HL-60/S4 treated with phorbol 12-myristate 13-acetate at 8.2 ng/mL for 4 days and 3 days (cell line): ENCODE data around the gene FAM162A.

ENCODE experiments used
- in situ Hi-C: fragments of 300-500 bp; cut with MboI; formaldehyde crosslinking; loops from 2 replicates; pipeline ENCODE4 v1.15.0; 2022; ENCODE audit warnings: low sequenced_read_pairs

The FAM162A gene

GRCh38 chr3:122387709-122388108 is 3.7 kb downstream of the FAM162A start:
- in situ Hi-C loops, result no loop called here

GRCh38 chr3:122389197-122389596 is 5.2 kb downstream of the FAM162A start:
- in situ Hi-C loops, result no loop called here

DNA sequence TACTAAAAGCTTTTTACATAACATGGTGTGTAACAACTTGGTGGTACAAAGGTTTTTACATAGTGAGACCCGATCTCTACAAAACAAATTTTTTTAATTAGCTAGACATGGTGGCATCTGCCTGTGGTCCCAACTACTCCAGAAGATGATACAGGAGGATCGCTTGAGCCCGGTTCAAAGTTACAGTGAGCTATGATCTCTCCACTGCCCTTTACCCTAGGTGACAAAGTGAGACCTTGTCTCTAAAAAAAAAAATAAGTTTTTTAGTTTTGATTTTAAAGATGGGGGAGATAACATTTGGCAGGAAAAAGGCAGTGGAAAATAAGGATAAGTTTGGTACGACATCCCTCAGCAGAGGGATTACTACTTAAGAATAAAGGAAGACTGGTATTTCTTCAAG is 5.9 kb downstream of the FAM162A start:
- in situ Hi-C loops, result no loop called here

DNA sequence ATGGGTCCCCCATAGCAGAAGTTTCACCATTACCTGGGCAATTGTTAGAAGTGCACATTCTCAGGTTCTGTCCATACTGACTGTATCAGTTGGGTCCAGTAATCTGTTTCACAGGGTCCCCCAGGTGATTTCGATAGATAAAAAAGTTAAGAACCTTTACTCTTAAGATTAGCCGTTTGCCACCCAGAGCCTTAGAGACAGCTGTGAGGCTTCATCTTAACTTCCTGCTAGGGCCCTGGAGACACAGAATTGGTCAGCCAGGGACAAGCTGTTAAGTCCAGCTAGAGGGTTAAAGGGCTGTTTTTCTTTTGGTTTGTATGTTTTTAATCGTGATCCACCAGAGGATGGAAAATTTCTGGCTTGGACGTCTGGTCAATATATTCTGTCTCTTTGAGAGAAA is 6.7 kb downstream of the FAM162A start:
- in situ Hi-C loops, result no loop called here

- in situ Hi-C loops, result no loop called here
Observed at GRCh38 chr3:122391681-122392446, 7.9 kb downstream of the FAM162A start.

- in situ Hi-C loops, result no loop called here
Observed at GRCh38 chr3:122392868-122393844, 9.2 kb downstream of the FAM162A start.

DNA sequence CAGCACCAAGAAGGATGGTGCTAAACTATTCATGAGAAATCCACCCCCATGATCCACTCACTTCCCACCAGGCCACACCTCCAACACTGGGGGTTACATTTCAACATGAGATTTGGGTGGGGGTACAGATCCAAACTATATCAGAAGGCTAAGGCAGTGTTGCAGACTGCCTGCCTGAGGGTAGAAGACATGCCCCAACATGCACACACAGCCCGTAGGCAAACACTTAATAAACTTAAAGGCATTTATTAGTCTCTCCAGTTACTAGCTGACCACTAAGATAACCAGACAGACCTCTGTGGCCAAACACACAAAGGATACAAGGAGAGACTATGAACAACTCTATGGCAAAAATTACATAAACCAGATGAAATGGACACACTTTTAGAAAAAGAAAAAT is 10.2 kb downstream of the FAM162A start:
- in situ Hi-C loops, result no loop called here

GRCh38 chr3:122395582-122395981 is 11.6 kb downstream of the FAM162A start:
- in situ Hi-C loops, result no loop called here

DNA sequence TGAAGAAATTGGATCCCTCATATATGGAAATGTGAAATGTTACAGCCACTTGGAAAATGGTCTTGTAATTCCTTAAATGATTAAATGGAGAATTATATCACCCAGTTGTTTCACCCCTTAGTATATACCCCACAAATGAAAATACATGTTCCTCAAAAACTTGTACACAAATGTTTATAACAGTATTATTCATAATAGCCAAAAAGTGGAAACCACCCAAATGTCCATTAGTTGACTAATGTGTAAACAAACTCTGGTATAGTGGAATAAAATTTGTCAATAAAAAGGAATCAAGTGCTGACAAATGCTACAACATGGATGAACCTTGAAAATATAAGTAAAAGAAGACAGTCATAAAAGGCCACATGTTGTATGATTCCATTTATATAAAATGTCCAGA is 12.5 kb downstream of the FAM162A start:
- in situ Hi-C loops, result no loop called here

GRCh38 chr3:122397201-122397600 is 13.2 kb downstream of the FAM162A start:
- in situ Hi-C loops, result no loop called here

- in situ Hi-C loops, result no loop called here
Observed at GRCh38 chr3:122398920-122399319, 14.9 kb downstream of the FAM162A start.

GRCh38 chr3:122403489-122403888 is 19.5 kb downstream of the FAM162A start:
- in situ Hi-C loops, result no loop called here

DNA sequence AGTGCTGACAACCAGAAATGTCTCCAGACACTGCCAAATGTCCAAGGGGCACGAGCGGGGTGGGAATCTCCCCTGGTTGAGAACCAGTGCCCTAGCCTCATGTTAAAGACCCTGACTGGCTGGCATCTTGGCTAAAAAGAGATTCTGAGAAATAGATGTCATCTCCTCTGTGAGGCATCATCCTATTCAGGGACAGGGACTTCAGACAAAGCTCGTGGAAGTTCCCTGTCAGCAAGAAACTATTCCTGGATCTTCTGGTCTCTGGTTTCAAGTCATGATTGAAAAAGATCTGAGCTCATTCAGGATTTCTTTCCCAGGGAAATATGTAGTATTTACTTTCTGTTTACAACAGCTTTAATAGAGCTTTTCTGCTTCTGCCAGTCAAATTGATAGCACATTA is 21.0 kb downstream of the FAM162A start:
- in situ Hi-C loops, result no loop called here

- in situ Hi-C loops, result no loop called here
Observed at GRCh38 chr3:122406198-122406597, 22.2 kb downstream of the FAM162A start.

- in situ Hi-C loops, result no loop called here
Observed at GRCh38 chr3:122407946-122408345, 24.0 kb downstream of the FAM162A start.

DNA sequence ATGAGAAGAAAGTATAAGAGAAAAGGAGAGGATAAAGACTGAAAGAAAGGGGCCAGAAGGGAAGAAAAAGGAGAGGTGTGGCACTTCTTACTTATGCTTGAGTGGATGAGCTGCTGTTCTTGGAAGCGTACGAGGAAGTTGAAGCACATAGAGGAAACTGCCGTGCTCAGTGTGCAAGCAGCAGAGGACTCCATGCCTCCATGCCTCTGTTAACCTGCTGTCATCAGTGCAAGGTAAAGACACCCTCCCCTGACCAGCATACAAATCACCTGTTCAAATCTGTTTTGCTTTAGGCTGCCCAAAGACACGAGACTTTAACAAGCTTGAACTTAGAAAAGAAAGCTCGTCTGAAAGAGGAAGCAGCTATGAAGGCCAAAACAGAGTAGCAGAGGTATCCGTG is 25.5 kb downstream of the FAM162A start:
- in situ Hi-C loops, result no loop called here

- in situ Hi-C loops, result no loop called here
Observed at GRCh38 chr3:122410111-122410510, 26.1 kb downstream of the FAM162A start.

- in situ Hi-C loops, result no loop called here
Observed at GRCh38 chr3:122410639-122411038, 26.7 kb downstream of the FAM162A start.

DNA sequence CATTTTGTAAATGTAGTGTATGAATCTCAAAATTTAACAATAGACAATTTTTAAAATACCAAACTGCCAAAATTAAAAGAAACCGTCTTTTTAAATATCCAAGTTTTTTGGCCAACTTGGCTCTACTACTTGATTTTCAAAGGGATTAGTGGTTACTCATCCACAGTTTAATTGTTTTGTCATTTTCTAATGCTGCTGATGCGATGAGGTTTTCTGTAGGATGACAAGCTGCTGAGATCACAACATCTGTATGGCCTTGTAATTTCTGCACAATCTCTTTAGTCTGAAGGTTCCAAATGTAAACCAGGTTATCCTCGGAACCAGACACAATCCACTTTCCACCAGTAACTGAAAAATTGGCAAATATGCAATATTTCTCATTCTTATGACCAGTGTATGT is 30.4 kb downstream of the FAM162A start:
- in situ Hi-C loops, result no loop called here

DNA sequence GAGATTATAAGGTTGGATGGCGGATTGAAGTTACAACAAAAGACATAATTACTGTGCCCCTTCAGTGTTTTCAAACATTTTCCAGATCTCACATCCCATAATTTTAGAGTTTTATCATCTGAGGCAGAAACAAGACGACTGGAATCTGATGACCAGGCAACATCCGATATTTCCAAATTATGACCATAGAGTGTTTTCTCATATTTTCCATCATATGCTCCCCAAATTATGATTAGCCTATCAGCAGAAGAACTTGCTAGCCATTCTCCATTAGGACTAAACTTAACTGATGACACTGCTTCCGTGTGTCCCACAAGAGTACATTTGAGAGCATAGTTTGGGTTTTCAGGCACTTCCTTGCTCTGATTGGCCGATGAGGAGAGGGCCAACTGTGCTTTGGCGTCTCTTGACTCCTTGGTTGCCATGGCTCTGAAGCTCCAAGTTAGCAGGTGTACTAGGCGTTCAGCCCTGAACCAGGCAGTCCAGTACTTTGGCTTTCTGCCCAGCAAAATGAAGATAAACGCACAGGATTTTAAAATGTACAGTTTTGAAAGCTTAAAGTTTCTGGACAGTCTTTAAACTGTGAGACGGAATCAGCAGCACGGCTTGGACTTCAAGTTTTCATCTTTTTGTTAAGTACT is 31.2 kb downstream of the FAM162A start:
- in situ Hi-C loops, result no loop called here
